Measurements from ENCODE around the gene GLTPD2. TPM values are rescaled to one million over a fixed set of nuclear protein-coding genes. Genes with fewer than 3 reads are reported as not detected.
A peak's percentile ranks its signal among the peaks of the same experiment; 100 is the strongest.

Gene GLTPD2
- total RNA-seq, 3 donors from 2014 or later = not detected

GRCh38 chr17:4751932-4752331 is 36.8 kb upstream of the GLTPD2 start:
- H3K27me3 Mint-ChIP-seq (ENCODE audit: low read depth) = peaks cover 28% of the 10 kb centered on the region
- ATAC-seq (no peak), DNase-seq (no peak)
- H3K4me3 Mint-ChIP-seq = no peak overlapping the region
- no peaks in the 10 kb centered on the region for H3K9me3 Mint-ChIP-seq
- peaks cover 12% of the 10 kb centered on the region for H3K4me1 Mint-ChIP-seq (ENCODE audit: low read depth)
- no peaks in the 10 kb centered on the region for H3K36me3 Mint-ChIP-seq (ENCODE audit: insufficient read depth)

- ATAC-seq = no peak
- H3K27me3 Mint-ChIP-seq (ENCODE audit: low read depth) = peaks cover 27% of the 10 kb centered on the region
- no peaks in the 10 kb centered on the region for H3K36me3 Mint-ChIP-seq (ENCODE audit: insufficient read depth)
- H3K9me3 Mint-ChIP-seq = no peaks in the 10 kb centered on the region
- H3K4me3 Mint-ChIP-seq = no peak overlapping the region
- H3K4me1 Mint-ChIP-seq (ENCODE audit: low read depth) = peaks cover 3% of the 10 kb centered on the region
- no peak for DNase-seq
These were observed 35.4 kb upstream of the GLTPD2 start for GRCh38 chr17:4753392-4753791.

- no peaks in the 10 kb centered on the region for H3K4me1 Mint-ChIP-seq (ENCODE audit: low read depth)
- H3K9me3 Mint-ChIP-seq = no peaks in the 10 kb centered on the region
- ATAC-seq = no peak
- peaks cover 7% of the 10 kb centered on the region for H3K27me3 Mint-ChIP-seq (ENCODE audit: low read depth)
- no peak for DNase-seq
- no peak overlapping the region for H3K4me3 Mint-ChIP-seq
- H3K36me3 Mint-ChIP-seq (ENCODE audit: insufficient read depth) = no peaks in the 10 kb centered on the region
These were observed 29.0 kb upstream of the GLTPD2 start for GRCh38 chr17:4759776-4760236.

- H3K4me3 Mint-ChIP-seq = no peak overlapping the region
These were observed 24.2 kb upstream of the GLTPD2 start for GRCh38 chr17:4764595-4764994.

GRCh38 chr17:4766201-4766600 is 22.6 kb upstream of the GLTPD2 start:
- ATAC-seq = no peak
- no peak for DNase-seq
- H3K4me3 Mint-ChIP-seq = no peak overlapping the region
- peaks cover 4% of the 10 kb centered on the region for H3K27me3 Mint-ChIP-seq (ENCODE audit: low read depth)
- H3K4me1 Mint-ChIP-seq (ENCODE audit: low read depth) = no peaks in the 10 kb centered on the region
- H3K9me3 Mint-ChIP-seq = no peaks in the 10 kb centered on the region
- no peaks in the 10 kb centered on the region for H3K36me3 Mint-ChIP-seq (ENCODE audit: insufficient read depth)

More at GRCh38 chr17:4764595-4764994, 24.2 kb upstream of the GLTPD2 start:
- peaks cover 4% of the 10 kb centered on the region for H3K27me3 Mint-ChIP-seq (ENCODE audit: low read depth)
- no peaks in the 10 kb centered on the region for H3K36me3 Mint-ChIP-seq (ENCODE audit: insufficient read depth)
- DNase-seq = no peak
- no peaks in the 10 kb centered on the region for H3K4me1 Mint-ChIP-seq (ENCODE audit: low read depth)
- ATAC-seq = no peak
- no peaks in the 10 kb centered on the region for H3K9me3 Mint-ChIP-seq

- Mint-ChIP-seq H3K27me3 (ENCODE audit: low read depth) (peaks cover 4% of the 10 kb centered on the region), H3K9me3 (no peaks in the 10 kb centered on the region), H3K36me3 (ENCODE audit: insufficient read depth) (no peaks in the 10 kb centered on the region), H3K4me1 (ENCODE audit: low read depth) (peaks cover 5% of the 10 kb centered on the region), H3K4me3 (no peak overlapping the region)
- no peak for DNase-seq
- ATAC-seq = no peak
These were observed 22.0 kb upstream of the GLTPD2 start for GRCh38 chr17:4766723-4767122.

GRCh38 chr17:4768298-4768697 is 20.5 kb upstream of the GLTPD2 start:
- no peak for ATAC-seq
- Mint-ChIP-seq H3K4me1 (ENCODE audit: low read depth) (peaks cover 6% of the 10 kb centered on the region), H3K9me3 (no peaks in the 10 kb centered on the region)

GRCh38 chr17:4769628-4770027 is 19.1 kb upstream of the GLTPD2 start:
- H3K36me3 Mint-ChIP-seq (ENCODE audit: insufficient read depth) = no peaks in the 10 kb centered on the region
- H3K4me1 Mint-ChIP-seq (ENCODE audit: low read depth) = peaks cover 6% of the 10 kb centered on the region
- H3K9me3 Mint-ChIP-seq = no peaks in the 10 kb centered on the region
- H3K4me3 Mint-ChIP-seq = no peak overlapping the region
- ATAC-seq (no peak), DNase-seq (no peak)
- peaks cover 2% of the 10 kb centered on the region for H3K27me3 Mint-ChIP-seq (ENCODE audit: low read depth)

More at GRCh38 chr17:4768298-4768697, 20.5 kb upstream of the GLTPD2 start:
- no peaks in the 10 kb centered on the region for H3K36me3 Mint-ChIP-seq (ENCODE audit: insufficient read depth)
- H3K27me3 Mint-ChIP-seq (ENCODE audit: low read depth) = peaks cover 2% of the 10 kb centered on the region
- DNase-seq = no peak
- no peak overlapping the region for H3K4me3 Mint-ChIP-seq

- Mint-ChIP-seq H3K36me3 (ENCODE audit: insufficient read depth) (no peaks in the 10 kb centered on the region), H3K27me3 (ENCODE audit: low read depth) (peaks cover 2% of the 10 kb centered on the region), H3K9me3 (no peaks in the 10 kb centered on the region), H3K4me1 (ENCODE audit: low read depth) (peaks cover 6% of the 10 kb centered on the region), H3K4me3 (no peak within 1 kb of the TSS)
- DNase-seq (no peak), ATAC-seq (peak in 1 of 2 donors; percentile 28)
These were observed 17.1 kb upstream of the GLTPD2 start, which contains the start of gene TM4SF5 for GRCh38 chr17:4771519-4772234. Gene TM4SF5 (plus strand): TSS chr17:4771886. CDS start chr17:4771923, 37 bp downstream.

- ATAC-seq = no peak
- Mint-ChIP-seq H3K4me3 (no peak overlapping the region), H3K36me3 (ENCODE audit: insufficient read depth) (no peaks in the 10 kb centered on the region), H3K27me3 (ENCODE audit: low read depth) (peaks cover 2% of the 10 kb centered on the region), H3K9me3 (no peaks in the 10 kb centered on the region), H3K4me1 (ENCODE audit: low read depth) (peaks cover 6% of the 10 kb centered on the region)
- DNase-seq = no peak
These were observed 16.5 kb upstream of the GLTPD2 start for GRCh38 chr17:4772235-4772613.

- DNase-seq (no peak), ATAC-seq (no peak)
- H3K4me1 Mint-ChIP-seq (ENCODE audit: low read depth) = no peaks in the 10 kb centered on the region
- no peaks in the 10 kb centered on the region for H3K9me3 Mint-ChIP-seq
- no peak overlapping the region for H3K4me3 Mint-ChIP-seq
- H3K27me3 Mint-ChIP-seq (ENCODE audit: low read depth) = peaks cover 31% of the 10 kb centered on the region
- no peaks in the 10 kb centered on the region for H3K36me3 Mint-ChIP-seq (ENCODE audit: insufficient read depth)
These were observed 10.6 kb upstream of the GLTPD2 start for GRCh38 chr17:4777969-4778760.

- Mint-ChIP-seq H3K4me1 (ENCODE audit: low read depth) (peaks cover 4% of the 10 kb centered on the region), H3K9me3 (no peaks in the 10 kb centered on the region), H3K36me3 (ENCODE audit: insufficient read depth) (no peaks in the 10 kb centered on the region), H3K4me3 (no peak overlapping the region), H3K27me3 (ENCODE audit: low read depth) (peaks cover 51% of the 10 kb centered on the region)
- ATAC-seq (no peak), DNase-seq (no peak)
These were observed 8.3 kb upstream of the GLTPD2 start for GRCh38 chr17:4780325-4780955.

GRCh38 chr17:4782652-4783051 is 6.1 kb upstream of the GLTPD2 start:
- no peak for DNase-seq
- ATAC-seq = no peak
- peaks cover 14% of the 10 kb centered on the region for H3K4me1 Mint-ChIP-seq (ENCODE audit: low read depth)
- H3K4me3 Mint-ChIP-seq = no peak overlapping the region
- no peaks in the 10 kb centered on the region for H3K36me3 Mint-ChIP-seq (ENCODE audit: insufficient read depth)
- H3K9me3 Mint-ChIP-seq = no peaks in the 10 kb centered on the region
- peaks cover 70% of the 10 kb centered on the region for H3K27me3 Mint-ChIP-seq (ENCODE audit: low read depth)

- Mint-ChIP-seq H3K27me3 (ENCODE audit: low read depth) (peaks cover 63% of the 10 kb centered on the region), H3K4me3 (peak overlapping the region; percentile 41), H3K36me3 (ENCODE audit: insufficient read depth) (no peaks in the 10 kb centered on the region), H3K9me3 (no peaks in the 10 kb centered on the region), H3K4me1 (ENCODE audit: low read depth) (peaks cover 17% of the 10 kb centered on the region)
- no peak for DNase-seq
- no peak for ATAC-seq
These were observed 3.3 kb upstream of the GLTPD2 start for GRCh38 chr17:4785311-4786105.

Measured in activated T-cell treated with anti-CD3 and anti-CD28 coated beads, Interleukin-2, amount 50 U/mL, for 4 hours (primary cell).